Ecto neural progenitor cell (in vitro differentiated cells): Measurements from ENCODE around the gene NRM.
A peak's percentile ranks its signal among the peaks of the same experiment; 100 is the strongest.
"Not testable (repeated sequence)": the region's sequence is repeated elsewhere in the genome, so short reads cannot be mapped to it uniquely, and the experiment has no call there.

Experiments used
- DNase-seq: peaks from one replicate; pipeline ENCODE4 v3.0.0-alpha.2; 2018; ENCODE audit warnings: low spot score

NRM gene, protein sequence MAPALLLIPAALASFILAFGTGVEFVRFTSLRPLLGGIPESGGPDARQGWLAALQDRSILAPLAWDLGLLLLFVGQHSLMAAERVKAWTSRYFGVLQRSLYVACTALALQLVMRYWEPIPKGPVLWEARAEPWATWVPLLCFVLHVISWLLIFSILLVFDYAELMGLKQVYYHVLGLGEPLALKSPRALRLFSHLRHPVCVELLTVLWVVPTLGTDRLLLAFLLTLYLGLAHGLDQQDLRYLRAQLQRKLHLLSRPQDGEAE

DNA sequence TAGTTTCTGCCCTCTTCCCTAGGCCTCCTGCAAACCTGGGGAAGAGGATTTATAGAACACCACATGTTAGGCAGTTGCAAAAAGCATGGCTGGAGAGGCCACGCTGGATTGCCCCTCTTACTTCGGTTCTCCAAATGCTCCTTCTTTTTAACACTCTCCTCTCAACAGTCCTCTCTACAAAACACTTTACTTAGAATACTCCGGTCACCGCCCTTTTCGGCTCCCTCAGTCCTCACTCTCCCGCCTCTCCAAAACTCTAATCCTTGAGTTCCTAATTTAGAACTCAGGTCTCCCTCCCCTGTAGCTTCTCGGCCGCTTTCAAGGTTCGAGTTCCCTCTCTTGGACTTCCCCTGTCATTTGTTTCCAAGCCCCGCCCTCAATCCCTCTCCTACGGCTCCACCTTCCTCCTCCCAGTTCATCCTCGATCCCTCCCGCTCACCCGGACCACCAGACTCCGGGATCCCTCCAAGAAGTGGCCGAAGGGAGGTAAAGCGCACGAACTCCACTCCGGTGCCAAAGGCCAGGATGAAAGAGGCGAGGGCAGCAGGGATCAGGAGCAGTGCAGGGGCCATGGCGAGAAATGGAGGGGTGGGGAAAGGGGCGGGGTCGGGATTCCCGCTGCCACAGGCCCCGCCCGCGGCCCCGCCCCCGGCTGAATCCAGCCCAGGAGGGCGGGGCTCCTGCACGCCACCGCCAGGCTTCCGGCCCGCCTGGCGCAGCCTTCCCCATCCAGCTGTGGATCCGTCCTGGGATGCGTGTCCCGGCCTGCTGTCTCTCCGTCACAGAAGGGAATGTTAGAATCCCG is at the start of gene NRM:
Gene NRM, minus strand, starts transcription at position 582 of the 805 bp plus-strand sequence. Its CDS starts 10 bp downstream, at position 572.
- DNase-seq: peak; percentile 90

DNA sequence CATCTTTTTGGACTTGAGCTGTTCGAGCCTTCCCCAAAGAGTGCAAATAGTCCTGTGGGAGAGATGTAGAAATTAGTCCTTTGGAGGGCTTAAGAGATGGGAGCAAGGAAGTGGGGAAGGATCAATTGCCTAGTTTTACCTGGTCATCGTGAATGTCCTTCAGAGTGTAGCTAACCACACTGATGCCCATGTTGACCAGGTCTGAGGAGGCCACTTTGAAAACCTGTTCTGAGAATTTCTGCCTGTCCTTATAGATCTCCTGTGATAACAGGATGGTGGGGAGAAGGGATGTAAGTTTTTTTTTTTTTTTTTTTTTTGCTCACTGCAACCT is 49.7 kb upstream of the NRM start:
- no peak for DNase-seq

DNA sequence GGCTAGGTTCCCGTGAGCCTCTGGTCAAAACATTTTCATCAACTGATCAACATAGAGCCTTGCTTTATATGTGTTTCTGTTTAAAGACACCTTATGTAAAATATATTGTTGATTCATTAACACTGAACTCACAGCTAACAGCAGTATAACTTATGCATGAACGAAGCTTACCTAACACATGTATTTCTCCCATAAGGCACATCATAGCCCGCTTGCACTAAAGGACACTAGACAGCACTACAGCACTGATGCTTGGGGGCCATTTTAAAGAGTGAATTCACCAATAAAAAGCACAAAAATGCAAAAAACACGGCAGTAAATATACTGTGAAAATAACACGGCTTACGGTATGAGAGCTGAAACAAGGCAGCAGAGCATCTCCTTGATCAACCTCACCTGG is 47.7 kb upstream of the NRM start:
- no peak for DNase-seq

DNA sequence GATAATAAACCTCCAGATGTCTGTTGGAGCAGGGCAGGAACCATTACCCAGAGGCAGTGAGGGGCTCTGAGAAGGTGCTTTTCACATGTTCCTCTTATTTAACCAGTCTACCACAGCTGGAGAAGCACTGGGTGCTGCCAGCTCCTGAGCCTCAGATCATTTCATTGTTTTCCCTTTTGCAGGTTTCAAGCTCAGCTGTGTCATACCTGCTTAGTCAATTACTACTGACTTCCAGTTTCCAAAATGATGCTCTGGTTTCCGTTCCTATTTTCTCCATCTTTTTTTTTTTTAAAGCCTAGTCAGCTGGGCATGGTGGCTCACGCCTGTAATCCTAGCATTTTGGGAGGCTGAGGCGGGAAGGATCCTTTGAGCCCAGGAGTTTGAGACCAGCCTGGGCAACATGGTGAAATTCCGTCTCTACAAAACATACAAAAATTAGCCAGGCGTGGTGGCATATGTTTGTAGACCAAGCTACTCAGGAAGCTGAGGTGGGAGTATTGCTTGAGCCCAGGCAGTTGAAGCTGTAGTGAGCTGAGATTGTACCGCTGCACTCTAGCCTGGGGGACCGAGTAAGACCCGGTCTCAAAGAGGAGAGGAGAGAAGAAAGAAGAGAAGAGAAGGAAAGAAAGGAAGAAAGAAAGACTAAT is 45.0 kb upstream of the NRM start:
- no peak for DNase-seq

DNA sequence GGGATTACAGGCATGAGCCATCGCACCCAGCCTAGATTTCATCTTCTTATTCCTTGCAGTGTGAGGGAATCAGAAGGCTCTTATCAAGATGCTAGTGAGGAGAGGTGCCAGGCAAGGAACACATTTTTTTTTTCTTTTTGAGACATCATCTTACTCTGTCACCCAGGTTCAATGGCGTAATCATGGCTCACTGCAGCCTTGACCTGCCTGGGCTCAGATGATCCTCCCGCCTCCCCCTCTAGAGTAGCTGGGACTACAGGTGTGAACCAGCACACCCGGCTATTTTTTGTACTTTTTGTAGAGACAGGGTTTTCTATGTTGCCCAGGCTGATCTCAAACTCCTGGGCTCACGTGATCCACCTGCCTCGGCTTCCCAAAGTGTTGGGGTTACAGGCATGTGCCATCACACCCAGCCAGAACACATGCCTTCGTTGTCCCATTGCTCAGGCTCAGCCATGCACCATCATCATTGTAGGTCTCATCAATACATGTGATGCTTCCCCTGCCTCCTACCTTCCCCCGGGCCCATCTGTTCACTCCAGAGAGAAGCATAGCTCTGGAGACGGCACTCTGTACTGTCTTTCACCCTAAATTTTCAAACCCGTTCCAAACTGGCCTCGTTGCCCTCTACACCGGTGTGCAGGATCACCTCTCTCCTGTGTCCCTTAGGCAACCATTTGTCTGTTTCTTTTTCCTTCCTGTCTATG is 41.6 kb upstream of the NRM start:
- DNase-seq: no peak

DNA sequence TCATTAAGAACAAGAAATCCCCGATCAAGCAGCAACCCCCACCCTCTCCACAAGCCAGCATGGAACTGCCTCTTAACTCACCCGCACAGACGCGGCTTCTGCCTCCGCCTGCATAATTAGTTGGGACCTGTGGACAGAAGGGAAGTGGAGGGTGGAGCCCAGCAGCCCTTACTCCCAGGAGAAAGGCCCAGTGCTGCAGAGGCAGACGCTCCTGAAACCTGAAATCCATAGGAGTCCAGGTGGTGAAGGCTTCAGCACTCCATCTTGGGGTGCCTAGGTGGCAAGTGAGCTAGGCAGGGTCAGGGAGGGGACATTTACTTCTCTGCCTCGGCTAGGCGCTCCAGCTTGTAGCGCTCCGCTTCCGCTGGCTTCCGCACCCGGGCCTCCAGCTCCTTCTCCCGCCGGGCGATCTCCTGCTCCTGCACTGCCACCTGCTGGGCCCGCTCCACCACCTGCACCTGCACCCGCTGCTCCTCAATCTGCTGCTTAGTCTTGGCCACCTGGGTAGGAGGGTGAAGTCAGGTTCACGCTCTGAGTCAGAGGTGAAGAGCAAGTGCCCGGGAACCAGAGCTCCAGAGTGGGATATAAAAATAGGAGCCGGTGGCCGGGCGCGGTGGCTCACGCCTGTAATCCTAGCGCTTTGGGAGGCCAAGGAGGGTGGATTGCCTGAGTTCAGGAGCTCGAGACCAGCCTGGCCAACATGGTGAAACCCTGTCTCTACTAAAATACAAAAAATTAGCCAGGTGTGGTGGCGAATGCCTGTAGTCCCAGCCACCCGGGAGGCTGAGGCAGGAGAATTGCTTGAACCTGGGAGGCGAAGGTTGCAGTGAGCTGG is 40.0 kb upstream of the NRM start:
- peak; percentile 78 for DNase-seq

DNA sequence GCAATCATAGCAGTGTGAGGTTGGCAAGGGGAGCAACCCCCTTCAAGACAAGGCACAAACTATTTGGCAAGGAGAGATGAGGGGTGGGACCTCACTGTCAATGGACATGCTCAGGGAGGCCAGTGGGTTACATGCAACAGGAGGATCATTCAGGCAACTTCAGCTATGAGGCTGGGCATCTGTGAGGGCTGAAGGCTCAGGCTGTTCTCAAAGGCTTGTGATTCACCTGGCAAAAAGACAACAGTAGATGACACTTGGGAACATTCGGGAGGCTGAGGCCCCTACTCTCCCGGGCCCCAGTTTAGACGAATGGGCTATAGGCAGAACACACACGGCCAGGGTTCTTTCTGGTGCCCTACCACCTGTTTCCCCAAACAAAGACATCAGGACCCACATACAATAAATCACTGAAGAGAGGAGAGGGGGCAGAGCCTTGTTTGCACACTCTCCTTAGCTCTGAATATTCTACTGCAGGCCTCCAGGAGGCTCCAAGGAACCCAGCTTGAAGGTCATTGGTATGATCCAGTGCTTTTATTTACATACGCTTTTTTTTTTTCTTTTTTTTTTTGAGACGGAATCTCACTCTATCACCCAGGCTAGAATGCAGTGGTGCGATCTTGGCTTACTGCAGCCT is 37.3 kb upstream of the NRM start:
- DNase-seq: no peak

DNA sequence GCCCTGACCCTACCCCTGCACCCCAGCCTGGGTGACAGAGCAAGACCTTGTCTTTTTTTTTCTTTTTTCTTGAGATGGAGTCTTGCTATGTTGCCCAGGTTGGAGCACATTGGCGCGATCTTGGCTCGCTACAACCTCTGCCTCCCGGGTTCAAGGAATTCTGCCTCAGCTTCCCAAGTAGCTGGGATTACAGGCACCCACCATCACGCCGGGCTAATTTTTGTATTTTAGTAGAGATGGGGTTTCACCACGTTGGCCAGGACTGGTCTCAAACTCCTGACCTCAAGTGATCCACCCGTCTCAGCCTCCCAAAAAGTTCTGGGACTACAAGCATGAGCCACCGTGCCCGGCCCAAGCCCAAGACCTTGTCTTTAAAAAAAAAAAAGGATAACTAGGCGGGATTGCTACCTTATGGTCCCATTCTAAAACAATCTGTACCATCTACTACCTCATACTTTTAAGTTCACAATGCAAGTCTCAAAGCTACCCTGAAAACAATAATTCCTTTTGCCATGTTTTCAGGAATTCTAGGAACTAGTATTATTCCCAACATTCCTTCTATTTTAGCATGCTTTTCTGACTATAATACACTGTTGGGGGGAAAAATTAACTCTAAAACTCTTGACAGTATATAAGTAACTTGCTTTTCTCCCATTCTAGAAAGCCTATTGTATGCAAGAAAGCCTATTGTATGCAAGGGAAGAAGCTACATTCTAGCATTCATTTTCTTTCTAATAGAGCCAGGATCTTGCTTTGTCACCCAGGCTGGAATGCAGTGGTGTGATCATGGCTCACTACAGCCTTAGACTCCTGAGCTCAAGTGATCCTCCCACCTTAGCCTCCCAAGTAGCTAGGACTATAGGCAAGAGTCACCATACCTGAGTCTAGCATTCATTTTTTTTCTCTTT is 36.0 kb upstream of the NRM start:
- DNase-seq: no peak

DNA sequence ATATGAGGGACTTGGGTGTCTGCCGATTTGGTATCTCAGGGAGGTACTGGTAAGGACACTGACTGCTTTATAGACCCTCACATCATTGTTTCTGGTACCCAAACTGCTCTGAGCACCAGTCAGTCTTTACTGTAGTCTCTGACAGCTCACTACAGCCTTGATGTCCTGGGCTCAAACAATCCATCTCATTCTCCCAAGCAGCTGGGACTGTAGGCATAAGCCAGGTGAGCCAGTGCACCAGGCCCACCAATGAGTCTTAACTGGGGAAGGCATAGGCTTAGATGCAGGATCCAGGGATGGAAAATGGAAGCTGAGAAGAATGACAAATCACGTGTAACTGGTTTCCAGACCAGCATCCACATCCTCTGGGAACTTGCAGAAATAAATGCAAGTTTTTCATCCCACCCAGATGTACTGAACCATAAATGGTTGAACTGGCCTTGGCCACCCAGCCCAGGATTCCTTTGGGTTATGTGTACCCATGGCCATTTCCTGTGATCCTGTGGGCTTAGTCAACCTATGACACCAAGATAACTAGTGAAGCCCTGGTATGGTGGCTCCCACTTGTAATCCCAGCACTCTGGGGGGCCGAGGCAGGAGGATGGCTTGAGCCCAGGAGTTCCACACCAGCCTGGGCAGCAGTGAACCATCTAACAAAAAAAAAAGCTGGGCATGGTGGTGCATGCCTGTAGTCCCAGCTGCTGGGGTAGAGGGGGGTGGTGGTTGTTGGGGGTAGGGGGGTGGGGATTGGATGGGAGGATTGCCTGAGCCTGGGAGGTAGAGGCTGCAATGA is 35.1 kb upstream of the NRM start:
- no peak for DNase-seq

DNA sequence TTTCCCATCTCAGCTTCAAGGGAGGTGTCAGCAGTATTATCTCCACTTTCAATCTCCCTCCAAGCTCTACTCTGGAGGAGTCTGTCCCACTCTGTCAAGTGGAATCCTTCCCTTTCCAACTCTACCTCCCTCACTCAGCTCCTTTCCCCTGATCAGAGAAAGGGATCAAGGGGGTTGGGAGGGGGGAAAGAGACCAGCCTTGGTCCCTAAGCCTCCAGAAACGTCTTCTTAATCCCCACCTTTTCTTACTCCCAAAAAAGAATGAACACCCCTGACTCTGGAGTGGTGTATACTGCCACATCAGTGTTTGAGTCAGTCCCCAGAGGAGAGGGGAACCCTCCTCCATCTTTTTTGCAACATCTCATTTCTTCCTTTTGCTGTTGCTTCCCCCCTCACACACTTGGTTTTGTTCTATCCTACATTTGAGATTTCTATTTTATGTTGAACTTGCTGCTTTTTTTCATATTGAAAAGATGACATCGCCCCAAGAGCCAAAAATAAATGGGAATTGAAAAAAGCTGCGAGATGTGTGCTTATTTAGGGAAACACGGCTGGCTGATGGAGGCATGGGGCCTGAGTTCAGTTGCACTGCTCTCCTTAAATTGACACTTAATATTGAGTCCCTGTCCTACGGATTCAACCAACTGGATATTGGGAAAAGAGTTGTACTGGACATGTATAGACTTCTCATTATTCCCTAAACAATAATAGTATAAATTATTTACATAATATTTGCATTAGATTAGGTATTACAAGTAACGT is 34.3 kb upstream of the NRM start:
- DNase-seq: no peak

DNA sequence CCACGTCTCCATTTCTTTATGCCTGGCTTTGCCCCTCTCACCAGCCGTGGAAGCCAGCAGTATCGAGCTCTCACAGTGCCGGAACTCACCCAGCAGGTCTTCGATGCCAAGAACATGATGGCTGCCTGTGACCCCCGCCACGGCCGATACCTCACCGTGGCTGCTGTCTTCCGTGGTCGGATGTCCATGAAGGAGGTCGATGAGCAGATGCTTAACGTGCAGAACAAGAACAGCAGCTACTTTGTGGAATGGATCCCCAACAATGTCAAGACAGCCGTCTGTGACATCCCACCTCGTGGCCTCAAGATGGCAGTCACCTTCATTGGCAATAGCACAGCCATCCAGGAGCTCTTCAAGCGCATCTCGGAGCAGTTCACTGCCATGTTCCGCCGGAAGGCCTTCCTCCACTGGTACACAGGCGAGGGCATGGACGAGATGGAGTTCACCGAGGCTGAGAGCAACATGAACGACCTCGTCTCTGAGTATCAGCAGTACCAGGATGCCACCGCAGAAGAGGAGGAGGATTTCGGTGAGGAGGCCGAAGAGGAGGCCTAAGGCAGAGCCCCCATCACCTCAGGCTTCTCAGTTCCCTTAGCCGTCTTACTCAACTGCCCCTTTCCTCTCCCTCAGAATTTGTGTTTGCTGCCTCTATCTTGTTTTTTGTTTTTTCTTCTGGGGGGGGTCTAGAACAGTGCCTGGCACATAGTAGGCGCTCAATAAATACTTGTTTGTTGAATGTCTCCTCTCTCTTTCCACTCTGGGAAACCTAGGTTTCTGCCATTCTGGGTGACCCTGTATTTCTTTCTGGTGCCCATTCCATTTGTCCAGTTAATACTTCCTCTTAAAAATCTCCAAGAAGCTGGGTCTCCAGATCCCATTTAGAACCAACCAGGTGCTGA is 33.3 kb upstream of the NRM start:
- not testable (repeated sequence) for DNase-seq

DNA sequence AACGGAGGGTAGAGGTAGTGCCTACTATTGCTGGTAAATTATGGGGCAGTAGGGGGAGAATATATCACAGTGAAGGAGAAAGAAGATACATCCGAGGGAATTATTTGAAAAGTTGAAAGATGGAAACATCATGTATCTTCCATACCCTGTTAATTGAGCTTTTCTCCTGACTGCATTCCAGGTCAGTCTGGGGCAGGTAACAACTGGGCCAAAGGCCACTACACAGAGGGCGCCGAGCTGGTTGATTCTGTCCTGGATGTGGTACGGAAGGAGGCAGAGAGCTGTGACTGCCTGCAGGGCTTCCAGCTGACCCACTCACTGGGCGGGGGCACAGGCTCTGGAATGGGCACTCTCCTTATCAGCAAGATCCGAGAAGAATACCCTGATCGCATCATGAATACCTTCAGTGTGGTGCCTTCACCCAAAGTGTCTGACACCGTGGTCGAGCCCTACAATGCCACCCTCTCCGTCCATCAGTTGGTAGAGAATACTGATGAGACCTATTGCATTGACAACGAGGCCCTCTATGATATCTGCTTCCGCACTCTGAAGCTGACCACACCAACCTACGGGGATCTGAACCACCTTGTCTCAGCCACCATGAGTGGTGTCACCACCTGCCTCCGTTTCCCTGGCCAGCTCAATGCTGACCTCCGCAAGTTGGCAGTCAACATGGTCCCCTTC is 32.5 kb upstream of the NRM start:
- not testable (repeated sequence) for DNase-seq

DNA sequence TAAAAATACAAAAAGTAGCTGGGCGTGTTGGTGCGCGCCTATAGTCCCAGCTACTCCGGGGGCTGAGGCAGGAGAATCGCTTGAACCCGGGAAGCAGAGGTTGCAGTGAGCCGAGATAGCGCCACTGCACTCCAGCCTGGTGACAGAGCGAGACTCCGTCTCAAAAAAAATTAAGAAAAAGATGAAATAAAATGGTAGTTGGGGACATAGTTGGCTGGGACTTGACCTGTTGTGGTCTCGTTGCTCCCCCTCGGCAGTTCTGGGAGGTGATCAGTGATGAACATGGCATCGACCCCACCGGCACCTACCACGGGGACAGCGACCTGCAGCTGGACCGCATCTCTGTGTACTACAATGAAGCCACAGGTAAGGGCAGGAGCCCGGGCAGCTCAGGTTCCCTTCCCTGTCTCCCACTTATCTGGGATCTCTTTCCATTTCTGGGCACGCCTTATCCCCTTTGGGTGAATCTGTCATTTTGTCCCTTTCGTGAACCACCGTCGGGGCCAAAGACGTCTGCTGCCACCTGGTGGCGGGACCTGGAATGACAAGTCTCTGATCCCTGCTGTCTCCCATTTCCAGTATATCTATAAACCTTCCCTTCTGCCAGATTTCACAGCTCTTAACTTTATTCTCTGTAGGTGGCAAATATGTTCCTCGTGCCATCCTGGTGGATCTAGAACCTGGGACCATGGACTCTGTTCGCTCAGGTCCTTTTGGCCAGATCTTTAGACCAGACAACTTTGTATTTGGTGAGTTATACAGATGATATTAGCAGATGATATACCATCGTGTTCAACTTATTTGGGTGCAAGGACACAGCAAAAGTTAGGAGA is 31.7 kb upstream of the NRM start:
- peak; percentile 86 for DNase-seq

DNA sequence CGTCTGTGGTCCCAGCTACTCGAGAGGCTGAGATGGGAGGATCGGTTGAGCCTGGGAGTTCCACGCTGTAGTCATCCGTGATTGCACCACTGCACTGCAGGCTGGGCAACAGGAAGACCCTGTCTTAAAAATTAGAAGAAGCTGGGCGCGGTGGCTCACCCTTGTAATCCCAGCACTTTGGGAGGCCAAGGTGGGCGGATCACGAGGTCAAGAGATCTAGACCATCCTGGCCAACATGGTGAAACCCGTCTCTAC is 31.2 kb upstream of the NRM start:
- not testable (repeated sequence) for DNase-seq

DNA sequence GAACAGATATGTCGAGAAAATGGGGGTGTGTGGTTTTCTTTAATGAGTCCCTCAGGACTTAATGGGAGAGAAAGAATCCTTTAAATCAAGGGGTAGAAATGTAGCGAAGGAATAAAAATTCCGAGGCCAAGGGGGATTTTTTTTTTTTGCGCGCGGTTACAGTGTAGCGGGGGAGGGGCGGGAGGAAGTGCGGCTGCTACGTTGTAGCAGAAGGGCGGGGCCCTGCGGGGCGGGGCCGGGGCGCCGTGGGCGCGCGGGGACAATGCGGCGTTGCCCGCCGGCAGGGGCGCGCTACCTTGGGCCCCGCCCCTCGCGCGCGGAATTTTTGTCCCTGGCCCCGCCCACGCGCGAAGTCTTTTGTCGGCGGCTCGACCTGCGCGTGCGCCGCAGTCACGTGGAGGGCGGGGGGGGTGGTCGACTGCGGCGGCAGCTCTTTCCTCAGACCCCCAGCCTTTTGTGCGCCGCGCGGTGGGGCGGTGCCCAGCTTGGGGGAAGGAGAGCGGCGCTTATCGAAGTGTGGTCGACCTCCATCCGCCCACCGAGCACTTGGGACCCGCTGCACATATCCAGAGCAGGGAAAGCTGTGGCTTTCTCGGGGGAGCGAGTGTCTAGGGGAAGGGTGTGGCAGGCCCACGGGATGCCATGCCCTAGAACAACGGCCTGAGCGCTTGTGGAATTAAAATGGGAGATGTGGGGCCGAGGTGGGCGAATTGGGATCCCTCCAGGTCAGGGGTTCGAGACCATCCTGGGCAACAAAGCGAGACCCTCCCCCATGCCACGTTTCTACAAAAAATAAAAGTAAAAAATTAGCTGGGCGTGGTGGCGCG is 30.6 kb upstream of the NRM start:
- DNase-seq: peak; percentile 95
